Endothelial cell of umbilical vein (primary cell): ENCODE results near the gene IMPG1. TPM values are rescaled to one million over a fixed set of nuclear protein-coding genes. Genes with fewer than 3 reads are reported as not detected.

Source experiments
- Bru-seq: library from RNA; stranded (reverse); fragments of 400-500 nt; gene quantifications from one replicate; lab custom pipeline; 2021; lab: Mats Ljungman, UMichigan
- BruChase-seq, 2 experiments: library from RNA; stranded (reverse); fragments of 400-500 nt; gene quantifications; one replicate each; lab custom pipeline; 2021; lab: Mats Ljungman, UMichigan
- BruUV-seq: library from RNA; stranded (reverse); fragments of 400-500 nt; replicated peaks from 2 replicates; lab custom pipeline; 2021; lab: Mats Ljungman, UMichigan
- CTCF ChIA-PET: fragments of 300-600, 350-600 bp; sonication (Branson Sonifier 250); formaldehyde crosslinking; loops from one replicate; lab custom pipeline; 2021; ENCODE audit warnings: antibody characterized with exemption, inconsistent platforms; lab: Charles Lee
- POLR2A ChIA-PET: fragments of 300-600, 350-600 bp; sonication (Branson Sonifier 250); formaldehyde crosslinking; loops from one replicate; lab custom pipeline; 2021; ENCODE audit warnings: antibody characterized with exemption, inconsistent platforms; lab: Charles Lee
- DNase-seq: peaks from one replicate; pipeline ENCODE4 v3.0.0-alpha.2; 2011; ENCODE audit warnings: low read depth, low spot score
- FAIRE-seq: peaks from 2 replicates; lab custom pipeline; 2011; peaks lifted over from hg19 to GRCh38; lab: Jason Lieb, UNC
- H2AFZ ChIP-seq: 2 replicates; pipeline ENCODE4 v1.6.0; 2012; ENCODE audit warnings: low read depth, low read length, control low read depth, inconsistent platforms
- H3K27ac ChIP-seq: 2 replicates; pipeline ENCODE4 v1.5.1; 2011; ENCODE audit warnings: low read depth, mild to moderate bottlenecking, control low read depth, low read length, moderate library complexity; ENCODE audit not compliant: insufficient read depth
- H3K27me3 ChIP-seq, 2 experiments: 2 replicates each; pipeline versions ENCODE4 v1.6.0 to v1.6.1; 2011; ENCODE audit warnings: low read length in 2 of 2, mixed read lengths in 1 of 2; ENCODE audit not compliant: control insufficient read depth in 2 of 2, insufficient read depth in 2 of 2
- H3K36me3 ChIP-seq, 2 experiments: 2 replicates in 1 of 2; 3 replicates in 1 of 2; pipeline ENCODE4 v1.5.1; 2011; ENCODE audit warnings: low read length in 2 of 2, mild to moderate bottlenecking in 1 of 2, moderate library complexity in 1 of 2; ENCODE audit not compliant: control insufficient read depth in 2 of 2, insufficient read depth in 2 of 2; ENCODE audit errors: extremely low read depth in 1 of 2
- H3K4me1 ChIP-seq: 3 replicates; pipeline ENCODE4 v1.5.1; 2011; ENCODE audit warnings: mild to moderate bottlenecking, low read length; ENCODE audit not compliant: control insufficient read depth, insufficient read depth; ENCODE audit errors: extremely low read depth
- H3K4me2 ChIP-seq: 2 replicates; pipeline ENCODE4 v1.6.1; 2011; ENCODE audit warnings: low read length, control low read depth, mixed read lengths; ENCODE audit not compliant: insufficient read depth
- H3K4me3 ChIP-seq, 3 experiments: fragments of 200-600 bp in 1 of 3; sonication (generic), shearing (Covaris generic) in 1 of 3; replicated peaks in 1 of 3; 2 replicates each; pipeline ENCODE4 v1.5.1; 2011 to 2016; ENCODE audit warnings: control low read depth in 3 of 3, low read length in 3 of 3, mild to moderate bottlenecking in 2 of 3, inconsistent platforms in 1 of 3, low read depth in 1 of 3, moderate library complexity in 1 of 3; ENCODE audit not compliant: insufficient read depth in 1 of 3
- H3K79me2 ChIP-seq: 2 replicates; pipeline ENCODE4 v1.6.0; 2012; ENCODE audit warnings: low read length, inconsistent platforms; ENCODE audit not compliant: control insufficient read depth, insufficient read depth
- H3K9ac ChIP-seq: replicated peaks from 2 replicates; pipeline ENCODE3; 2011; ENCODE audit warnings: low read length, control low read depth; ENCODE audit not compliant: insufficient read depth; ENCODE audit errors: extremely low read depth
- H3K9me1 ChIP-seq: replicated peaks from 3 replicates; pipeline ENCODE4 v1.6.0; 2011; ENCODE audit warnings: mild to moderate bottlenecking, low read length; ENCODE audit not compliant: control insufficient read depth, insufficient read depth; ENCODE audit errors: extremely low read depth
- H3K9me3 ChIP-seq: replicated peaks from 2 replicates; pipeline ENCODE4 v1.5.1; 2012; ENCODE audit warnings: low read length, inconsistent platforms; ENCODE audit not compliant: control insufficient read depth, insufficient read depth
- H4K20me1 ChIP-seq: replicated peaks from 2 replicates; pipeline ENCODE3; 2011; ENCODE audit warnings: mild to moderate bottlenecking, low read length; ENCODE audit not compliant: control insufficient read depth, insufficient read depth; ENCODE audit errors: extremely low read depth
- EZH2 ChIP-seq: IDR thresholded peaks from 2 replicates; pipeline ENCODE4 v1.6.1; 2012; ENCODE audit warnings: borderline replicate concordance, low read depth, mild to moderate bottlenecking, moderate library complexity, low read length, inconsistent platforms; ENCODE audit not compliant: severe bottlenecking
- FOS ChIP-seq: IDR thresholded peaks from 2 replicates; pipeline ENCODE4 v1.6.1; 2011; ENCODE audit warnings: mild to moderate bottlenecking, low read length, moderate library complexity, borderline replicate concordance; ENCODE audit not compliant: insufficient read depth
- GATA2 ChIP-seq: IDR thresholded peaks from 2 replicates; pipeline ENCODE4 v1.7.0; 2011; ENCODE audit warnings: low read depth, mild to moderate bottlenecking, moderate library complexity, mixed read lengths, low read length; ENCODE audit not compliant: insufficient read length, insufficient read depth
- JUN ChIP-seq: IDR thresholded peaks from 2 replicates; pipeline ENCODE4 v1.6.1; 2011; ENCODE audit warnings: borderline replicate concordance, low read depth; ENCODE audit not compliant: insufficient read length, insufficient read depth
- MYC ChIP-seq: IDR thresholded peaks from one replicate; pipeline ENCODE4 v1.6.1; 2011; ENCODE audit warnings: mild to moderate bottlenecking, low read depth, low read length
- POLR2A ChIP-seq: IDR thresholded peaks from 2 replicates; pipeline ENCODE4 v1.6.1; 2012; ENCODE audit warnings: low read depth, mild to moderate bottlenecking, control low read depth, low read length
- POLR2AphosphoS5 ChIP-seq: IDR thresholded peaks from 2 replicates; pipeline ENCODE4 v1.6.1; 2012; ENCODE audit warnings: low read depth, mild to moderate bottlenecking, control low read depth, low read length, moderate library complexity; ENCODE audit not compliant: insufficient read depth
- dilution Hi-C: fragments of 300-500 bp; cut with MboI; formaldehyde crosslinking; loops from one replicate; pipeline ENCODE4 v1.15.0; 2019; ENCODE audit warnings: low sequenced_read_pairs; ENCODE audit not compliant: extremely low pct_ligation_motif_present
- intact Hi-C: fragments of 100-400 bp; cut with micrococcal nuclease; formaldehyde crosslinking; loops from one replicate; pipeline ENCODE4 v1.10.0; 2022
- long read RNA-seq: library from polyadenylated mRNA; stranded (forward); transcript quantifications from one replicate; pipeline ENCODE4 v2.0.0, GENCODE V29; 2021
- polyA minus RNA-seq, 3 experiments: library from RNA; depleted of rRNA, polyadenylated mRNA; stranded (reverse); fragments of >200 nt; gene quantifications; 1 replicate in 1 of 3; 2 replicates in 2 of 3; pipeline ENCODE4 v1.2.3, GENCODE V29; 2011
- polyA plus RNA-seq, 4 experiments: library from polyadenylated mRNA; depleted of rRNA in 3 of 4; stranded (reverse) in 3 of 4; unstranded in 1 of 4; fragments of >200 nt; gene quantifications; 2 replicates each; pipeline versions ENCODE4 v1.2.1 to v1.2.3, GENCODE V29; 2011 to 2012; ENCODE audit warnings: missing spikeins in 1 of 4
- total RNA-seq: library from RNA; stranded (reverse); gene quantifications from 2 replicates; pipeline ENCODE4 v1.2.3, GENCODE V29; 2021
- TF ChIP-seq, protein P1 (sequence below), 2 donors: IDR thresholded peaks; 1 replicate in 1 of 2; 2 replicates in 1 of 2; pipeline ENCODE4 v1.5.1; 2011; ENCODE audit warnings: low read length in 2 of 2, mild to moderate bottlenecking in 2 of 2, moderate library complexity in 2 of 2, control low read depth in 1 of 2, inconsistent platforms in 1 of 2, low read depth in 1 of 2; ENCODE audit not compliant: insufficient read depth in 1 of 2; ENCODE audit errors: extremely low read depth in 1 of 2

Gene IMPG1, protein sequence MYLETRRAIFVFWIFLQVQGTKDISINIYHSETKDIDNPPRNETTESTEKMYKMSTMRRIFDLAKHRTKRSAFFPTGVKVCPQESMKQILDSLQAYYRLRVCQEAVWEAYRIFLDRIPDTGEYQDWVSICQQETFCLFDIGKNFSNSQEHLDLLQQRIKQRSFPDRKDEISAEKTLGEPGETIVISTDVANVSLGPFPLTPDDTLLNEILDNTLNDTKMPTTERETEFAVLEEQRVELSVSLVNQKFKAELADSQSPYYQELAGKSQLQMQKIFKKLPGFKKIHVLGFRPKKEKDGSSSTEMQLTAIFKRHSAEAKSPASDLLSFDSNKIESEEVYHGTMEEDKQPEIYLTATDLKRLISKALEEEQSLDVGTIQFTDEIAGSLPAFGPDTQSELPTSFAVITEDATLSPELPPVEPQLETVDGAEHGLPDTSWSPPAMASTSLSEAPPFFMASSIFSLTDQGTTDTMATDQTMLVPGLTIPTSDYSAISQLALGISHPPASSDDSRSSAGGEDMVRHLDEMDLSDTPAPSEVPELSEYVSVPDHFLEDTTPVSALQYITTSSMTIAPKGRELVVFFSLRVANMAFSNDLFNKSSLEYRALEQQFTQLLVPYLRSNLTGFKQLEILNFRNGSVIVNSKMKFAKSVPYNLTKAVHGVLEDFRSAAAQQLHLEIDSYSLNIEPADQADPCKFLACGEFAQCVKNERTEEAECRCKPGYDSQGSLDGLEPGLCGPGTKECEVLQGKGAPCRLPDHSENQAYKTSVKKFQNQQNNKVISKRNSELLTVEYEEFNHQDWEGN
- total RNA-seq (not detected in 2 replicates), polyA plus RNA-seq (not detected in 2 replicates), polyA minus RNA-seq (0.53 TPM in 1 of 2 replicates, not detected in the other), Bru-seq, nascent RNA (not detected), BruChase-seq, experiment 1, labeled RNA remaining after a 6-hour chase (percentile 1 among the genes with signal in this experiment), BruChase-seq, experiment 2, labeled RNA remaining after a 2-hour chase (not detected)
- 0.09 TPM in 1 of 2 replicates, not detected in the other for polyA plus RNA-seq (2011; cell fraction: cytosol; rRNA removed)
- not detected in 2 replicates for polyA plus RNA-seq (2011; cell fraction: nucleus; rRNA removed)
- 0.44 and 0.52 TPM in 2 replicates for polyA plus RNA-seq (2012)
- not detected for polyA minus RNA-seq (2011; cell fraction: cytosol; rRNA and poly(A)+ RNA removed)
- polyA minus RNA-seq (2011; cell fraction: nucleus; rRNA and poly(A)+ RNA removed), result not detected in 2 replicates
- long read RNA-seq, result 0 reads

DNA sequence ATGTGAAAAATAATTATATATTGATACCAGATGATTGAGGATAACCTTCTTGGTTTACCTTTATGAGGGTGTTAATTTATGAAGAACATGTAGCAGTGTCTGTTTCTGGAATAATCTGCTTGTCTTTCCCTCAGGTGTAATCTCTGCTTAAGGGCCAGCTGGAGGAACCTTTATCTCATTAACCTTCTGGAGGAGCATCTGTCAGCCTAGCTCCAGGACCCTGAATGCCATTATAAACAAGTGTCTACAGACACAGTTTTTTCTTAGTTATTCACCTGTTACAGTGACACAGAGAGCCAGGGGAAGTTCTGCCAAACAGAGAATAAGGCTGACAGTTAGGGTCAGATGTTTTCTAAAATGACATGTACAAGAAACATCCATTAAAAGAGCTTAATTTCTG, at the start of gene IMPG1:
Gene IMPG1, minus strand, starts transcription at position 101 of the 400 bp plus-strand sequence. CDS start 174 bp downstream, outside the sequence.
- dilution Hi-C loops (no loop called here), intact Hi-C loops (no loop called here)
- no peaks in the 10 kb centered on the region for H3K9me3 ChIP-seq
- ChIA-PET POLR2A (no interaction called here), CTCF (no interaction called here)
- no peaks in the 10 kb centered on the region for H3K79me2 ChIP-seq
- H3K27me3 ChIP-seq, result no peaks in the 10 kb centered on the region
- no peak within 1 kb of the TSS for H2AFZ ChIP-seq
- H3K27ac ChIP-seq, result no peak within 1 kb of the TSS
- DNase-seq, result no peak
- H3K4me2 ChIP-seq, result no peak within 1 kb of the TSS
- H4K20me1 ChIP-seq, result no peaks in the 10 kb centered on the region
- FAIRE-seq, result no peak
- no peak within 1 kb of the TSS for H3K4me3 ChIP-seq
- no peaks in the 10 kb centered on the region for H3K9me1 ChIP-seq
- TF ChIP-seq FOS, result no peak
- TF ChIP-seq, protein P1, sequence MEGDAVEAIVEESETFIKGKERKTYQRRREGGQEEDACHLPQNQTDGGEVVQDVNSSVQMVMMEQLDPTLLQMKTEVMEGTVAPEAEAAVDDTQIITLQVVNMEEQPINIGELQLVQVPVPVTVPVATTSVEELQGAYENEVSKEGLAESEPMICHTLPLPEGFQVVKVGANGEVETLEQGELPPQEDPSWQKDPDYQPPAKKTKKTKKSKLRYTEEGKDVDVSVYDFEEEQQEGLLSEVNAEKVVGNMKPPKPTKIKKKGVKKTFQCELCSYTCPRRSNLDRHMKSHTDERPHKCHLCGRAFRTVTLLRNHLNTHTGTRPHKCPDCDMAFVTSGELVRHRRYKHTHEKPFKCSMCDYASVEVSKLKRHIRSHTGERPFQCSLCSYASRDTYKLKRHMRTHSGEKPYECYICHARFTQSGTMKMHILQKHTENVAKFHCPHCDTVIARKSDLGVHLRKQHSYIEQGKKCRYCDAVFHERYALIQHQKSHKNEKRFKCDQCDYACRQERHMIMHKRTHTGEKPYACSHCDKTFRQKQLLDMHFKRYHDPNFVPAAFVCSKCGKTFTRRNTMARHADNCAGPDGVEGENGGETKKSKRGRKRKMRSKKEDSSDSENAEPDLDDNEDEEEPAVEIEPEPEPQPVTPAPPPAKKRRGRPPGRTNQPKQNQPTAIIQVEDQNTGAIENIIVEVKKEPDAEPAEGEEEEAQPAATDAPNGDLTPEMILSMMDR (IDR thresholded peaks at IDR 0.05; ENCODE audit: extremely low read depth in 1 of 2, insufficient read depth in 1 of 2, low read depth in 1 of 2, low read length in 2 of 2), result no peak
- no peak for TF ChIP-seq EZH2
- no peak for TF ChIP-seq POLR2A
- no peak for TF ChIP-seq JUN
- no peak for TF ChIP-seq POLR2AphosphoS5
- TF ChIP-seq MYC, result no peak
- no peak for TF ChIP-seq GATA2
- no peaks in the 10 kb centered on the region for H3K4me1 ChIP-seq
- BruUV-seq, result no TSS peak
- H3K9ac ChIP-seq, result no peak within 1 kb of the TSS
- H3K36me3 ChIP-seq, result no peaks in the 10 kb centered on the region
